ENCODE data around the gene RER1.
"Not testable (repeated sequence)": the region's sequence is repeated elsewhere in the genome, so short reads cannot be mapped to it uniquely, and the experiment has no call there.

RER1 gene

DNA sequence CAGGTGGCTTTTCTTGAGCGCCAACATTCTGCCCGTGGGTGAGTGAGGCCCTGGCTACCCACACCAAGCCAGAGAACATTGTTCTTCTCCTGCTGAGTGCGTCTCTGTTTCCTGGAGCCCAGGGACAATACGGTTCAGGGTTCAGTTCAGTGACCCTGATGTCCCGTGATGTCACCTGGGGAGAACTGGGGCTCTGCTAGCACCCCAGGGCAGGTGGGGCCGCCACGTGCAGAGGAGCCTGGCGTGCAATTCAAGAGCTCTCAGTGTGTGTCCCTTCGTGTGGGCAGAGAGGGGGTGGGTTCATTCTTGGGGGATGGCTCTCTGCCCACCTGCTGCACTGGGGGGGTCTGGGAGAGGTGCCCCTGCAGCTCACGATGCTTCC, 38.9 kb downstream of the RER1 start:
- no peak for DNase-seq

DNA sequence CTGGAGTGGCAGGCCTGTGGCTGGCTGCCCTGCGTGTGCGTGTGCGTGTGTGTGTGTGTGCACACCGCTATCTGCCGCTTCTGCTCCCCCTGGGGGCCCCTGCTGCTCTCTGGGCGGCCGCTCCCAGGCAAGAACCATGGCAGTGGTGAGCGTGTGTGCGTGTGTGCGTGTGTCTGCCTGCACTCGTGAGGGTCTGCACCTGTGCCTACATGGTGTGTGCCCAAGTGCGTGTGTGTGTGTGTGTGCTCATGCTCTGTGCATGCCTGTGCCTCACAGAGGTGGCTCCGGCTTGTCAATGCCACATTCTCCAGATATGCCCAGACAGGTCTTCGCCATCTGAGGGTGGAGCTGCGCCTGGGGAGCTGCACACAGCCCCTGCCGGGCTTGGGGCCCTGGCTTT, 39.5 kb downstream of the RER1 start:
- no peak for DNase-seq

- no peak for DNase-seq
These were observed 39.9 kb downstream of the RER1 start for GRCh38 chr1:2431518-2431917.

DNA sequence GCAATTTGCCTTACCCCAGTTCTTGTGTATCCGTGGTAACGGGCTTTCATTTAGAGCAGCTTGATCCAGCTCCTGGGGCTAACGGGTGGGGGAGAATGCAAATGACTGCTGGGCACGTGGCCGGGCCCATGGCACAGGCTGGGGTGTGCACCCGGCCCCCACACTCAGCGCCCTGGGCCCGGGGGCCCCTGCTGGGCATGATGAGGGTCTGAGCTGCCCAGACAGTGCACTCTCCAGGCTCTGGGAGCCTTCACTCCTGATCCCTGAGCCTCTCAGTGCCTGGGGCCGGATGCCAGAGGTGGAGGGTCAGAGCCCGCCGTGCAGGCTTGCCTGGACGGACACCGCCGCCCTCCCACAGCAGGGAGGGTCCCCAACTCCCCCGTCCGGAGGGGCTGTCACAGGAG, 40.8 kb downstream of the RER1 start:
- DNase-seq: no peak

DNA sequence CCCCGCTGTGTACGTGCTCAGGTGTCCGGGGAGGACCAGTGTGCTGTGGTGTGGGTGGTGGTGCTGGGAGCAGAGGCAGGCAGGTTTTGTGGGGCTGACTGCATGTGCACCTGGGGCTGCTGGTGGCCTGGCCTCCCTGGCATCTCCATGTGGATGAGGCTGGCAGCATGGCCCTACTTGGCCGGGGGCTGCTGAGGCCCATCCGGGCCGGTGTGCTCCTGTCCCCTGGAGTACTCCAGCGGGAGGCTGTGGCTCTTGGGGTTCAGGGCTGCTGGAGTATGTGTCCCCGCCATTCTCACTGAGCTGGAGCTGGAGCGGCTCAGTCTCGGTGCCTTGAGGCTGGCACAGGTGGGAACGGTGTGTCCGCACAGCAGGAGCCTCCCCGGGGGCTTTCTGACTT, 41.6 kb downstream of the RER1 start:
- DNase-seq: no peak

GRCh38 chr1:2433936-2434655, 42.5 kb downstream of the RER1 start:
- no peak for DNase-seq

- DNase-seq: no peak
These were observed 43.5 kb downstream of the RER1 start for GRCh38 chr1:2435091-2435490.

DNA sequence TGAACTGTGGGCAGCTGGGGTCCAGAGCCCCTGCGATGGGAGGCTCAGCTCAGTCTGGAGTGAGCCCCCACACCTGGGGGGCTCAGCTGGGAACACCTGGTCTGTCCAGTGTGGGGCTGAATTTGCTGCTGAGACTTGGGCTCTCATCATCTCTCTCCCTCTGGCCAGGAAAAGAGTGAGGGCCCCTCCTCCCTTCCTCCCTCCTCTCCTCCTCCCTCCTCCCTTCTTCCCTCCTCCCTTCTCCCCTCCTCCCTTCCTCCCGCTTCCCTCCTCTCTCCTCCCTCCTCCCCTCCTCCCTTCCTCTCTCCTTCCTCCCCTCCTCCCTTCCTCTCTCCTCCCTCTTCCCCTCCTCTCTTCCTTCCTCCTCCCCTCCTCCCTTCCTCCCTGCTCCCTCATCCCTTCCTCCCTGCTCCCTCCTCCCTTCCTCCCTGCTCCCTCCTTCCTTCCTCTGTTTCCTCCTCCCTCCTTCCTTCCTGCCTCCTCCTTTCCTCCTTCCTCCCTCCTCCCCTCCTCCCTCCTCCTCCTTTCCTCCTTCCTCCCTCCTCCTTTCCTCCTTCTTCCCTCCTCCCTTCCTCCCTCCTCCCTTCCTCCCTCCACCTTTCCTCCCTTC, 44.2 kb downstream of the RER1 start:
- no peak for DNase-seq

DNA sequence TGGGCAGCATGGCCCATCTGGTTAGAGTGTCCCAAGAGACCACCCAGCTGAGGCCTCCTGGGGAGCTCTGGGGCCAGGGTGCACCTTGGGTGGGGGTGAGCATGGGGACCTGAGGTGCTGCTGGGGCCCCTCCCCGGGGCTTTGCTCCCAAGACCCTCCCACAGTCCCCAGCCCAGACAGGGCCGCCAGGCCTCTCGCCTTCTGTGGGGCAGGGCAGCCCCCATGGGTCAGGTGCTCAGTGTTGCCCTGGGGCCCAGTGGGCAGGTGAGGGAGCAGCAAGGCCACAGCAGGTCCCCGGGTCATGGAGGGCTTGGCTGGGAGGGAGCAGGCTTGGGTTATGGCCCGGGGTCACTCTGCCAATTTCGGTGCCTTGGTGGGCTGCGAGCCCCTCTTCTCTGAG, 45.2 kb downstream of the RER1 start:
- DNase-seq: no peak

DNA sequence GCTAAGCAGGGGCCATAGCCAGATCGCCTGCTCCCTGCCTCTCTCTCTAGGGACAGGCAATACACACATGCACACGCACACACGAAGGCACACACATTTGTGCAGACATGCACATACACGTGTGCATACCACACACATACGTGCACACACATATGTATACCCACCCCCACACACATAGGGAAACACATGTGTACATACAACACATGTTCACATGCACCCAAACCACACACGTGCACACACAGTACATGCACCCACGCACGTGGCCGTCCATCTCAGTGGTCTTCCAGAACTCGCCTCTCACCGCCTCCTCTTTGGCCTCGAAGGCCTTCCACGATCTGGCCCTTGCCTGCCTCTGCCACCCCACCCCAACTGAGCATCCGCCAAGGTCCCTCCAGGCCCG, 46.0 kb downstream of the RER1 start:
- no peak for DNase-seq

- no peak for DNase-seq
These were observed 46.4 kb downstream of the RER1 start for GRCh38 chr1:2438038-2438437.

- no peak for DNase-seq
These were observed 47.0 kb downstream of the RER1 start for GRCh38 chr1:2438641-2439040.

DNA sequence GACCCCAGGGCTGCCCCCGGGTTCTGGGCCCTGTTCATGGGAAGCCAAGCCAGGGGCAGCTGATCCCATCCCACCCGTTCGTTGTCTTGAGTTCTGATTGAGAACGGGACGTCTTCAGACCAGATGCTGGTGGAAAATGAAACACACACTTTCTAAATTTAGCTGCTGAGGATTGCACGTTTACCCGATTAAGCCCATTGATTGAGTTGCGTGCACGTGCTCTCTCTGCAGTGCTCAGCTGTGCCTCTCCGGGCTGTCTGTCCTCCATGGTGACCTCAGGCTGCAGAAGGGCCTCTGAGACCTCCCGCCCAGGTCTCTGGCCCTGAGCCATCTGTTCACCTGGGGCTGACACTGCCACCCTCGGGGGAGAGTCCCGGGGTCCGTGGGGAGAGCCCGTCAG, 47.7 kb downstream of the RER1 start:
- no peak for DNase-seq

DNA sequence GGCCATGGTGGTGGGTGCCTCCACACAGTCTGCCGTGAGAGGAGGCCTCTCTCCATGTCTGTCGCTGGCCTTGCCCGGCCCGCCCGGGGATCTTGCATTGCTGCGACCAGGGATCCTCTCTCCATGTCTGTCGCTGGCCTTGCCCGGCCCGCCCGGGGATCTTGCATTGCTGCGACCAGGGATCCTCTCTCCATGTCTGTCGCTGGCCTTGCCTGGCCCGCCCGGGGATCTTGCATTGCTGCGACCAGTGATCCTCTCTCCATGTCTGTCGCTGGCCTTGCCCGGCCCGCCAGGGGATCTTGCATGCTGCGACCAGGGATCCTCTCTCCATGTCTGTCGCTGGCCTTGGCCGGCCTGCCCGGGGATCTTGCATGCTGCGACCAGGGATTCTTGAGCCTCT, 48.7 kb downstream of the RER1 start:
- DNase-seq: not testable (repeated sequence)

- DNase-seq: no peak
These were observed 50.1 kb downstream of the RER1 start for GRCh38 chr1:2441746-2442145.

- DNase-seq: no peak
These were observed 51.0 kb downstream of the RER1 start for GRCh38 chr1:2442661-2443060.

GRCh38 chr1:2443277-2444137, 51.9 kb downstream of the RER1 start:
- DNase-seq: no peak

DNA sequence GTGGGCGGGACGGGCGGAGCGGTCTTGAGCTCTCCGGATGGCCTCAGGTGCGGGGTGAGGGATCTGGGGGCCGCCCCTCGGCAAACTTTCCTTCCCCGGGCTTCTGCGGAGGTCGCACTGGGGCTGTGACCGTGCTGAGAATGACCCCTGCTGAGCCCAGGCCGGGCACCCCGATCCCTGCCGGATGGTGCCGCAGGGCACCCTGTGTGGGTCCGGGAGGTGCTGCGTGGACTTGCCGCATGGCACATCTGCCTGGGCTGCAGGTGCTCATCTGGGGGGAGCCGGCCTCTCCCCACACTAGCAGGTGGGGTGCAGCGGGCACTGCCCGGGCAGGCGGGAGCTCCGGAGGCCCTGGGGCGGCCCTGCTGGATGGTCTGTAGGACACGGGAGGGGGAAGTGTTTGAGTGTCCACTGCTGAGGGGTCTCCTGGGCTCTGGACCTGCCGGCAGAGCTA, 52.5 kb downstream of the RER1 start:
- DNase-seq: no peak

DNA sequence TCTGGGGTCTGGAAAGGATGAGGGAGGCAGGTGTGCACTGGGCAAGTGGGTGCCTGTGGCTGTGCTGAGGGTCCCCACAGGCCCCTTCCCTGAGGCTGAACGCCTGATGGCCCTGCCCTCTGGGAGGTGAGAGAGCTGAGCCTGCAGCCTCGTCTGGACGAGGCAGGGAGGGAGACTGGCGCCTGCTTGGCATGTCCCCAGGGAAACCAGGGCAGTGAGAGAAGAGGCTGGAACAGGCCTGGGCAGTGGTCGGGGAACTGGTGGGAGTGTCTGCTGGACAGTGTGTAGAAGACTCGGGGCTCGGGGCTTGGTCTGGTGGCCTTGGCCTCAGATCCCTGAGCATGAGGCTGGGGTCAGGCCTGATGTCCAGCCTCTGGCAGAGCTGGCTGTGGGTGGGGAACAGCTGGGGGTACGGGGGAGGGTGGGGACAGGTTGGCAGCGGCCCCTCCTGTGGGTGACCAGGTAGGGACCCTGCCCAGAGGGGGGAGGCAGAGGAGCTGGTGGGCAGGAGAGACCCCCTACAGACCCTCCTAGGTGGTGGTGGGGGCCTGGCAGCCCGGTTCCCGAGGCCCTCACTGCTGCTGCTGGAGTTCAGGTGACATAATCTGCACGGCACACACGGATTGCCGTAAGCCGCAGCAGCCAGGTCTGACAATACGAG, 53.7 kb downstream of the RER1 start:
- DNase-seq: no peak

DNA sequence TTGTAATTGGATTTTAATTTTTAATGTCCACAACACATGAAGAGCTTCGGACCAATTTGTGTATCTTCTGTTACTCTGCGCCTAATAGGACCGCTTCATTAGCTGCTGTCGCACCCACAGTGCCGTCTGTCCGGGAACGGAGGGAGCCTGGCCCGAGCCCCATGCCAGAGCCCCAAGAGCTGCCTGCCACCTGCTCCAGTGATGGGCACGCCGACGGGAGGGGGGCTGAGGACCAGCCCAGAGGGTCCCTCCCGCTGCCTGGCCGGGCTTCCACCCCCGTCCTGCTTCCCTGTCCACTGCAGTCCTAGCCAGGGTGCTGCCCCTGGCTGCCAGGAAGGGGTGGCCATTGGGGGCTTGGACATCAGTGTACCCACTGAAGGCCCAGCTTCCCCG, 54.2 kb downstream of the RER1 start:
- DNase-seq: no peak

DNA sequence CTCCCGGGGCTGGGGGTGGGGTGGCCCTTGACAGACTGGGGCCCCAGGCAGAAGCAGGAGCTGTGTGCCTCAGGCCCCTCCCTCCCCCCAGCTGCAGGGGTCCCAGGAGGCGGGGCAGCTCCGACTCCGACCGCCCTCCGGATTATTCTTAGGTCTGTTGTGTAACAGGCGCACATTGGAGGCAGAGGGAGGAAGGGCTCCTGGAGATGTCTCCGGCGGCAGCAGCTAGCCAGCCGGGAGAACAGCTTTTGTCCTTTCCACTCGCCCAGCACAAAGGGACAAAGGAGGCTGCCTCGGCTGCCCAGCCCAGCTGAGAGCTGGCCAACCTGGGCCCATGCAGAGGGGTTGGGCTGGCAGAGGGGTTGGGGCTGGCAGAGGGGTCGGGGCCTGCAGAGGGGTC, 54.8 kb downstream of the RER1 start:
- DNase-seq: no peak

DNA sequence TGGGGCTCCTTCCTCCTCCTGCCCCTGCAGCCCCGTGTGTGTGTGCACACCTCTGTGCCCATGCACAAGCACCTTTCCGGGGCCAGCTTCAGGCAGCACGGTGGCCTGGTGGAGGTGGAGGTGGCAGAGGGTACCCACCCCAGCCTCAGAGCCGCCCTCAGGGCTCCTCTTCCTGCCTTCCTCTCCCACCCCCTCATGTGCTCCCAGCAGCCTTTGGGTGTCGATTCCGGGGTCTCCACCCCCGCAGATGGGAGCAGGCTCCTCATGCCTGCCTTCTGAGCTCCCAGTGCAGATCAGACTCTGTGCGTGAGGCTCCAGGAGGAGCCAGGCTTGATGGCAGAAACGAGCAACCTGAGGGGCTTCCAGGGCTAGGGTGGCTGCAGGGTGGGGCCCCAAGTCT, 55.2 kb downstream of the RER1 start:
- no peak for DNase-seq

- DNase-seq: no peak
These were observed 55.8 kb downstream of the RER1 start for GRCh38 chr1:2447276-2448097.

Measured in inflammatory macrophage treated with lipopolysaccharide for 4 hours (primary cell).